Measurements from ENCODE around the gene PGPEP1.

PGPEP1 gene

DNA sequence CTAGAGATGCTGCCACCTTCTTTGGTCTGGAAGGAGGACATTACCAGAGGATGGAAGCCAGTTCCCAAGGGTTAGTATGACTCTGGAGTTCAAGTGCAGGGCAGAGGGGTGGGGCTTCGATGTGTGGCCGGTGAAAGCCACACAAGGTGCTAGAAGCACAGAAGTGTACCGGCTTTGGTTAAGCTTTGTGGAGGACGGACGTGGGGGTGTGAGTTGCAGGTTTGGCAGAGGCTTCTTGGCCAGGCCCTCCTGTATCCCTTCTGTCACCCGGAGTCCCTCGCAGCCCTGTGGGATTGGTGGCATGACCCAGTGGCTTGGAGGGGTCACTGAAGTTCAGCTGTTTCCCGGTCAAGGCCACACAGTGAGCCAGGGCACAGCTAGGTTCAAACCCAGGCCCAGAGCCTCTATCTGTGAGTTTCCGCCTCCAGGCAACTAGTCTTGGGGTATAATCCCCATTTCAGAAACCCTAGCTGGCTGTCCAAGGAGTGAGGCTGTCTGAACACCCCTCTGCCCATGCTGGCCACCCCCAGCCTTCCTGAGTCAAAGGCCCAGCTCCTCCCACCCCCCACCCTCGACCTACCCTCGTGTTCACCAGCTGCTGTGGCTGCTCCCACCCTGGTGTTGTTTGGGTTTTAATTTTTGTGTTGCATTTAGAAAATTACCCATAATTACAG, 74.2 kb downstream of the PGPEP1 start:
- Histone ChIP-seq H3K9ac (ENCODE audit: low read length in 5 of 5) (peak overlapping the region in 3 of 5 donors; percentile 39 to 65 (median 39)), H3K36me3 (ENCODE audit: control insufficient read depth in 5 of 5, insufficient read depth in 5 of 5, low read length in 5 of 5) (no peaks in the 10 kb centered on the region), H3K27ac (ENCODE audit: low read depth, low read length) (peak overlapping the region; percentile 86), H3K9me3 (ENCODE audit: control insufficient read depth in 5 of 5, low read length in 5 of 5) (no peaks in the 10 kb centered on the region), H3K4me1 (ENCODE audit: control insufficient read depth in 5 of 5, insufficient read depth in 5 of 5, low read length in 5 of 5) (peaks cover 12 to 54% (median 48%) of the 10 kb centered on the region in 5 donors), H3K27me3 (ENCODE audit: control insufficient read depth in 5 of 5, insufficient read depth in 4 of 5, low read length in 5 of 5) (peaks cover 0 to 12% (median 0%) of the 10 kb centered on the region in 5 donors), H3K4me3 (ENCODE audit: low read depth in 1 of 5, low read length in 5 of 5) (peak overlapping the region in 4 of 5 donors; percentile 16 to 59 (median 24))

DNA sequence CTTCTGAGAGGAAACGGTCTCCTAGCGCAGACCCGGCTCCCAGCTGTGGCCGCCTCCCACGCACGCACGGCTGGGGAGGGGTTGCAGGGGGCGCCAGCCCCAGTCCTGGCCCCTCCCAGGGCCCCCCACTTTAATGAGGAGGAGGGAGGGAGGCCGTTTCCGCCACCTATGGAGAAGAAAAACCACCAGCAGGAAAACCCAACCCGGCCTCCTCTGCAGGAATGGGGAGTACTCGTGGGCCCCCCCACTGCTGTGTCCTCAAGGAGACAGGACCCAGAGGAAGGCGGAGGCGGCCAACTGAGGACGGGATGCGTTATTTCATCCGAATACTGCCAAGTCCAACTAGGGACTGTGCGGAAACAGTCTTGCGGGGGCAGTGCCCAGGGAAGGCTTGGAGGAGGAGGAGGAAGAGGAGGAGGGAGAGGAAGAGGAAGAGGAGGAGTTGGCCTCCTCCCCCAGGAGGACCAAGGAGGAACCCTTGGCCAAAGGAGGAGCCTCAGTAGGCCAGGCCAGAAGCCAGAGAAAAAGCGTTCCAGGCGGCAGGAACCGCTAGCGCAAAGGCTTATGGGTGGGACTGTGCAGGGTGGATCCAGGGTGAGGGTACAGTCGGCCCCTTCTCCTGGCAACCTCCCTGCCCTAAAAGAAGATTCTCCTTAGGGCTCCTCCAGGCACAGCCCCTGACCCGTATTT, 74.9 kb downstream of the PGPEP1 start:
- Histone ChIP-seq H3K4me3 (ENCODE audit: low read depth in 1 of 5, low read length in 5 of 5) (peak overlapping the region; percentile 27 to 72 (median 56)), H3K4me1 (ENCODE audit: control insufficient read depth in 5 of 5, insufficient read depth in 5 of 5, low read length in 5 of 5) (peaks cover 12 to 60% (median 53%) of the 10 kb centered on the region in 5 donors), H3K27me3 (ENCODE audit: control insufficient read depth in 5 of 5, insufficient read depth in 4 of 5, low read length in 5 of 5) (peaks cover 0 to 12% (median 0%) of the 10 kb centered on the region in 5 donors), H3K9ac (ENCODE audit: low read length in 5 of 5) (peak overlapping the region in 3 of 5 donors; percentile 1 to 65 (median 64)), H3K36me3 (ENCODE audit: control insufficient read depth in 5 of 5, insufficient read depth in 5 of 5, low read length in 5 of 5) (no peaks in the 10 kb centered on the region), H3K9me3 (ENCODE audit: control insufficient read depth in 5 of 5, low read length in 5 of 5) (no peaks in the 10 kb centered on the region), H3K27ac (ENCODE audit: low read depth, low read length) (peak overlapping the region; percentile 86)

DNA sequence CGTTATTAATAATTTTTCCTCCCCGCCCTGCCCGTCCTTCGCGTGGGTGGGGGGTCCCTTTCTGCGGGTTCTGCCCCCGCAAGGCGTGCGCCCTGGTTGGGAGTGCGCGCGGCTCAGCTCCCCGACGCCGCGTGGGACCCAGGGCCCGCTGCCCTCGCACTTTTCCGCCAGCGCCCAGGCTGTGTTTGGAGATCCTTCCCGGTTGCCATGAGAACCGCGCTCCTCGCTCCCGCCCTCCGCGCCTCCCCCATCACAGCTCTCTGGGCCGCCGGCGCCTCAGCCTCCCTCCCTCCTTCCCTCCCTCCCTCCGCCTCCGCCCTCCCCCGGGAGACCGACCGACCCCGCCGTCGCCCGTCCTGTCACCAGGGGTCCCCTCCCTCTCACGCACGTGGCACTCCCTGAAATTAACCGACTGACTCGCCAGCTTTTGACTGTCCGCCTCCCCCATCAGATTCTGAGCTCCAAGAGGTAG, 76.4 kb downstream of the PGPEP1 start:
- H3K9me3 ChIP-seq (ENCODE audit: control insufficient read depth in 5 of 5, low read length in 5 of 5), result no peaks in the 10 kb centered on the region
- peak overlapping the region; percentile 44 to 61 (median 57) for H3K4me3 ChIP-seq (ENCODE audit: low read depth in 1 of 5, low read length in 5 of 5)
- no peaks in the 10 kb centered on the region for H3K36me3 ChIP-seq (ENCODE audit: control insufficient read depth in 5 of 5, insufficient read depth in 5 of 5, low read length in 5 of 5)
- peak overlapping the region in 4 of 5 donors; percentile 54 to 68 (median 64) for H3K9ac ChIP-seq (ENCODE audit: low read length in 5 of 5)
- H3K4me1 ChIP-seq (ENCODE audit: control insufficient read depth in 5 of 5, insufficient read depth in 5 of 5, low read length in 5 of 5), result peaks cover 10 to 71% (median 66%) of the 10 kb centered on the region in 5 donors
- peaks cover 0 to 12% (median 0%) of the 10 kb centered on the region in 5 donors for H3K27me3 ChIP-seq (ENCODE audit: control insufficient read depth in 5 of 5, insufficient read depth in 4 of 5, low read length in 5 of 5)
- peak overlapping the region; percentile 86 for H3K27ac ChIP-seq (ENCODE audit: low read depth, low read length)

DNA sequence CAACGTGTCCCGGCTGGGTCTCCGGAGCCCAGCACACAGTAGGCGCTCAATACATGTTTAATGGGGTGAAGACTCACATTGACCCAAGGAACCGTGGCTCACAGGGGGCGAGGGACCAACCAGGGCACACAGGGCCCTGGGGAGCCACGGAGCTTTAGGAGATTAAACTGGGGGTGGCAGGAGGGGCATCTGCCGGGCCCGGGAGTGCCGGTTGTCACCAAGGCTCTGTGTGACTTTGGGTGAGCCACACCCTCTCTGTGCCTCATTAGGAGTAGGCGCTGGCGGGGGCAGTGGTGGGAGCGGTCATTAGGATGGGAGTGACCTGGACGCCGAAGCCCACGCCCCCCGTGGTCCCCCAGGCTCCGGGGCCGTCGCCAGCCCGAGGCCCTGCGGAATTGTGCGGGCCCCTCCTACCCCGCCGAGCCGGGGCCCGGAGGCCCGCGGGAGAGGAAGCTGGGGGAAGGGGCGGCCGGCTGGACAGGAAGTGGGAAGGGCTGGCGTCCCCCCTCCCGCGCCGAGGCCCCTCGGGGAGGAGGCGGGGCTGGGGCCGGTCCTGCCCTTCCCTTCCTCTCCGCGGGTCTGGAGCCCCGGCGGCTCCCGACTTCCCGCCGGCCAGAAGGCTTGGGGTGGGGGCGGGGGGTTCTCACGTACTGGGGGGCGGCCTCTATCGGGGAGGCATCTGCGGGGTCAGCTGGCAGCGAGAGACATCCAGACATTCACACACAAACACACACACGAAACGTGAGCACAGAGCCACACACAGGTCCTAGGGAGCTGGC, 77.0 kb downstream of the PGPEP1 start:
- H3K9ac ChIP-seq (ENCODE audit: low read length in 5 of 5), result peak overlapping the region in 4 of 5 donors; percentile 54 to 68 (median 64)
- H3K9me3 ChIP-seq (ENCODE audit: control insufficient read depth in 5 of 5, low read length in 5 of 5), result no peaks in the 10 kb centered on the region
- H3K36me3 ChIP-seq (ENCODE audit: control insufficient read depth in 5 of 5, insufficient read depth in 5 of 5, low read length in 5 of 5), result no peaks in the 10 kb centered on the region
- H3K4me1 ChIP-seq (ENCODE audit: control insufficient read depth in 5 of 5, insufficient read depth in 5 of 5, low read length in 5 of 5), result peaks cover 10 to 76% (median 70%) of the 10 kb centered on the region in 5 donors
- H3K4me3 ChIP-seq (ENCODE audit: low read depth in 1 of 5, low read length in 5 of 5), result peak overlapping the region; percentile 44 to 65 (median 58)
- peaks cover 0 to 12% (median 0%) of the 10 kb centered on the region in 5 donors for H3K27me3 ChIP-seq (ENCODE audit: control insufficient read depth in 5 of 5, insufficient read depth in 4 of 5, low read length in 5 of 5)
- peak overlapping the region; percentile 86 for H3K27ac ChIP-seq (ENCODE audit: low read depth, low read length)

DNA sequence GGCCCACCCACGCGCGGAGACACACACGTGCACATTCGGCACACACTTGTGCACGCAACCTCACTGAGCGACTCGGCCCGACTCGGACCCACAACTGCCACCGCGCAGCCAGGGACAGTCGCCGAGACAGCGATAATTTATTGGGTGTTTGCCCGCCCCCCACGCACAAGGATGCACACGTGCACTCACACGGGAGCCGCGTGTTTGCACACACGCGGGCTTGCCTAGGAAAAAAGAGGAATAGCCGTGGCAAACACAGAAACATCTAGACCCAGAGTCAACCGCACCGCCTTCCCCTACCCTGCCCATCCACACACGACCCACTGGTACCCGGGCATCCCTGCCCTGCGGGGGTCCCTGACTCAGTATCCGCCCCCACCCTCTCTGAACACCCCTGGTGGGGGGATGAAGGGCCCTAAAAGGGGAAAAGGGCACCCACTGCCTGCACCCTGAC, 77.7 kb downstream of the PGPEP1 start:
- peaks cover 0 to 10% (median 0%) of the 10 kb centered on the region in 5 donors for H3K27me3 ChIP-seq (ENCODE audit: control insufficient read depth in 5 of 5, insufficient read depth in 4 of 5, low read length in 5 of 5)
- H3K4me3 ChIP-seq (ENCODE audit: low read depth in 1 of 5, low read length in 5 of 5), result peak overlapping the region in 4 of 5 donors; percentile 23 to 72 (median 64)
- H3K9ac ChIP-seq (ENCODE audit: low read length in 5 of 5), result peak overlapping the region in 1 of 5 donors; percentile 61
- H3K36me3 ChIP-seq (ENCODE audit: control insufficient read depth in 5 of 5, insufficient read depth in 5 of 5, low read length in 5 of 5), result no peaks in the 10 kb centered on the region
- peak overlapping the region; percentile 86 for H3K27ac ChIP-seq (ENCODE audit: low read depth, low read length)
- H3K4me1 ChIP-seq (ENCODE audit: control insufficient read depth in 5 of 5, insufficient read depth in 5 of 5, low read length in 5 of 5), result peaks cover 10 to 82% (median 75%) of the 10 kb centered on the region in 5 donors
- no peaks in the 10 kb centered on the region for H3K9me3 ChIP-seq (ENCODE audit: control insufficient read depth in 5 of 5, low read length in 5 of 5)

DNA sequence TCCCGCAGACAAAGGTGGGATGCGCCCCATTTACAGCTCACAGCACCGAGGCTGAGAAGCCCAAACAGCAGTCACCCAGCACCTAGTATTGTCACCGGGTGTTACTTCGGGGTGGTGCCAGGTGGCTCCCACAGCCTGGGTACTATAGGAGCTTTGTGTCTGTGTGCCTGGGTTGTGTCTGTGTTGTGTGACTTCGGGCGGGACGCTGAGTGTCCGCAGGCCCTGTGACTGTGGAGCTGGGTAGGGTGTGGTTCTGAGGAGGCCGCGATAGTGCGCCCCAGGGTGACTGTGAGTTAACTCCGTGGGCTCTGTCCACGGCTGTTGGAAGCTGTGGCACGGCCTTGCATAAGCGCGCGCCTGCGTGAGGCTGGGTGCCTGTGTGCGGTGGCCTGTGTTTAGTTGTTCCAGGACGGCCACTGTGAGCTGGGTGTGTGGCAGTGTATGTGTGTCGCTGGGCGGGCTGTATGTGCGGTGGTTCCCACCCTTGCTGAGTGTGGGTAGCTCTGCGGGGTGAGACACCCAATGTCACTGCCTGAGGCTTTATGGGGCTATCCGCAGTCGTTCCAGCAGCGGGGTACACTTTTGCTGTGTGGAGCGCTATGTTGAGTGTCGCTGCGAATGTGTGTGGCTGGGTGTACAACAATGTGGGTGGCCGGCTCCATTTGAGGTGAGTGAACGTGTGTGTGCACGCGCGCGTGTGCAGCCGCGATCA, 78.2 kb downstream of the PGPEP1 start:
- Histone ChIP-seq H3K9ac (ENCODE audit: low read length in 5 of 5) (peak overlapping the region in 2 of 5 donors; percentile 36 to 61), H3K36me3 (ENCODE audit: control insufficient read depth in 5 of 5, insufficient read depth in 5 of 5, low read length in 5 of 5) (no peaks in the 10 kb centered on the region), H3K4me3 (ENCODE audit: low read depth in 1 of 5, low read length in 5 of 5) (peak overlapping the region; percentile 62 to 72 (median 65)), H3K9me3 (ENCODE audit: control insufficient read depth in 5 of 5, low read length in 5 of 5) (no peaks in the 10 kb centered on the region), H3K4me1 (ENCODE audit: control insufficient read depth in 5 of 5, insufficient read depth in 5 of 5, low read length in 5 of 5) (peaks cover 10 to 88% (median 80%) of the 10 kb centered on the region in 5 donors), H3K27me3 (ENCODE audit: control insufficient read depth in 5 of 5, insufficient read depth in 4 of 5, low read length in 5 of 5) (peaks cover 0 to 10% (median 0%) of the 10 kb centered on the region in 5 donors), H3K27ac (ENCODE audit: low read depth, low read length) (peak overlapping the region; percentile 86)

DNA sequence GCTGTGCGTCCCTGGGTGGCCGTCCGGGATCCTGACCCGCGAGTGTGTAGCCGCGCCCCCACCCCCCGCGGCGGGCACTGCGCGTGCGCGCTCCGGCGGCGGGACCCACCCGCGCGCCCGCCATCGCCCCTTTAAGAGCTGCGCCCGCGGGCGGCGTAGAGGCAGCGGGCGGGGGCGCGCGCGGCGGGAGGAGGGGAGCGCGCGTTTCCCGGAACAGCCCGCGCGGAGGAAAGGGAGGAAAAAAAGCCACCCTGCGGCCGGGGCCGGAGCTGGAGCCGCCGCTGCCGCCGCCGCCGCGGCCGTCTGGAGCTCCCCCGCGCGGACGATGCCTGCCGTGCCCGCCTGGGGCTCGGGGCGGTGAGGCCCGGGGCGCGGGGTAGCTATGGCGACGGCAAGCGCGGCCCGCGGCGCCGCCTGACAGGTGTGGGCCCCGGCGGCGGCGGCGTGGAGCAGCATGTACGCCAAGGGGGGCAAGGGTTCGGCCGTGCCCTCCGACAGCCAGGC, 78.8 kb downstream of the PGPEP1 start, which contains the start of gene SSBP4:
Gene SSBP4 (plus strand): TSS at position 204 of the 504 bp plus-strand sequence. CDS start 251 bp downstream, at position 455.
- Histone ChIP-seq H3K36me3 (ENCODE audit: control insufficient read depth in 5 of 5, insufficient read depth in 5 of 5, low read length in 5 of 5) (no peaks in the 10 kb centered on the region), H3K4me1 (ENCODE audit: control insufficient read depth in 5 of 5, insufficient read depth in 5 of 5, low read length in 5 of 5) (peaks cover 10 to 86% (median 77%) of the 10 kb centered on the region in 5 donors), H3K27ac (ENCODE audit: low read depth, low read length) (peak within 1 kb of the TSS; percentile 86), H3K9ac (ENCODE audit: low read length in 5 of 5) (peak within 1 kb of the TSS in 4 of 5 donors; percentile 58 to 71 (median 64)), H3K27me3 (ENCODE audit: control insufficient read depth in 5 of 5, insufficient read depth in 4 of 5, low read length in 5 of 5) (peaks cover 0 to 10% (median 0%) of the 10 kb centered on the region in 5 donors), H3K4me3 (ENCODE audit: low read depth in 1 of 5, low read length in 5 of 5) (peak within 1 kb of the TSS; percentile 62 to 72 (median 65)), H3K9me3 (ENCODE audit: control insufficient read depth in 5 of 5, low read length in 5 of 5) (no peaks in the 10 kb centered on the region)

Measured in subcutaneous abdominal adipose tissue (tissue), 5 donors.